CD4-positive, alpha-beta T cell treated with Interleukin-15 for 4 hours (primary cell): ENCODE measurements around the gene DKK3.

Experiments
- DNase-seq: peaks from one replicate; pipeline ENCODE4 v3.0.0-alpha.2; 2020; ENCODE audit warnings: low spot score

DKK3 gene

DNA sequence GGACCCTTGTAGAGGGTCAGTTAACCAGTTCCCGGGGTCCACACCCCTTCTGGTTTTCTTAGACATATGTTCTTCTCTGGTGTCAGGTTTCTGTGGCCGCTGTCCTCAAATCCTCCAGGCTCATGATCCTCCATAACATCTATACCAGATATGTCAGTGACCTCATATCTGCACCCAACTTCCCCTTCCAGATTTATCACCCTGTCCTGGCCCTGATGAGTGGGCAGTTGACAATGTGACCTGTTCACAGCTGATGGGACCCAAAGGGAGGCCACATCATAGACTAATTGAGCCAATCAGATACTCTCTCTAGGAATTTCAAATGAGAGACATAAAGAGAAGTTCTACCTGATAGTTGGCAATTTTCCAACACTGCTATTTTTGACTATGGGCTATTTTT, 5.1 kb downstream of the DKK3 start:
- DNase-seq, result no peak

DNA sequence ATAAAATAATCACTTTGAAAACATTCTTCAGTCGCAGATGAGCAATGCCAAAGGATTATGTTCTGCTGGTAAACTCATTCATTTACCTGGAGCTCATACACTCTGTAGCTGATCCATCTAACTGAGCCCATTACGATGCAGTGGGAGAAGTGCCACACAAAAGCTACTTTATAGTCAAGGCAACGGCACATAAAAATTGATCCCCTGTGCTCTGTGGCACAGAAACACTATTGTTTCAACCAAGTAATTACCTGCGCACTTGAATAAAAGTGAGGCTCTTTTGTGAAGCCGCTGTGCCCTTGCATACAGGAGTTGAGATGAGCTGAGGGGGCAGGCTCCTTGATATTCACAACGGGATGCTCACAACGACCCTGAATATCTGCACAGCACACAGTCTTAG, 7.2 kb downstream of the DKK3 start:
- DNase-seq, result no peak

DNA sequence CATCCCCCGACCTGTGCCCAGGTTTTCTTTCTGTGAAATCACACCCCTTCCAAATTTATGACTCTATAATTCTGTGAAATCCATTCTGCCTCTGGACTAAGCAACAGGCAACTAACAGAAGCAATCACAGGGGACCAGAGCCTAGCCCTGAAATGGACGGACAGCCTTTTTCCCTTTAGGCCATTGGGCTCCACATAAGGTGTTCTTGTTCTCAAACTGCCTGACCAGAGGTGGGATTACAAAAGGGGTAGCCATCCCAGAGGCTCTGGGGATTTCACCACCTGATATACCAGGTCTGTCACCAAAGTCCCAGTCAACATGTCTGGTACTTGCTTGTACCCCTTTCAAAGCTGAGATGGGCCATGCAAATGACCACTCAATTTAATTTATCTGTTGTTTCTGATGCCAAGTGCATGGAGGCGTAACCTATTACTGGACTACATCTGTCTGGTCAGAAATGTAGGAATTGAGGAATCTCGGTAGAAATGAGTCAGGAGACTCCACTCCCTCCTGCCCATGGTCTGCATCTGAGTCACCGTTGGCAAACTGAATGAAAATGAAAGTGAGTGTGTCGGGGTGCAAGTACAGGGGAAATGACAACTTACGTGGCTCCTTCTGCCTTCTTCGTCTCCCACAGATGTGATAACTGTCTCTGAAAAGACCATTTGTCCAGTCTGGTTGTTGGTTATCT, 10.2 kb downstream of the DKK3 start:
- DNase-seq, result peak; percentile 22

DNA sequence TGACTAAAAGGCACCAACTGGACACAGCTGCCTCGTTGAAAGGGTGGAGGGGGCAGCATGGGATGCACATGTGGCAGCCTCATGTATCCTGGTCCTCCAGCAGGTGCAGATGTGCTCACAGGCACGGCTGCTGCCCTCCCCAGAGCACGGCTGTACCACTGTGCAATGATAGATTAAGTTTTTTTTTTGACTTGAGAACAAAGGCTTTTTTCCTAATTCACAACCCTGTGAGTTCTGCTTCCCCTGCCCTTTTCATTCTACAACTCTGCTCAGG, 11.4 kb downstream of the DKK3 start:
- no peak for DNase-seq

DNA sequence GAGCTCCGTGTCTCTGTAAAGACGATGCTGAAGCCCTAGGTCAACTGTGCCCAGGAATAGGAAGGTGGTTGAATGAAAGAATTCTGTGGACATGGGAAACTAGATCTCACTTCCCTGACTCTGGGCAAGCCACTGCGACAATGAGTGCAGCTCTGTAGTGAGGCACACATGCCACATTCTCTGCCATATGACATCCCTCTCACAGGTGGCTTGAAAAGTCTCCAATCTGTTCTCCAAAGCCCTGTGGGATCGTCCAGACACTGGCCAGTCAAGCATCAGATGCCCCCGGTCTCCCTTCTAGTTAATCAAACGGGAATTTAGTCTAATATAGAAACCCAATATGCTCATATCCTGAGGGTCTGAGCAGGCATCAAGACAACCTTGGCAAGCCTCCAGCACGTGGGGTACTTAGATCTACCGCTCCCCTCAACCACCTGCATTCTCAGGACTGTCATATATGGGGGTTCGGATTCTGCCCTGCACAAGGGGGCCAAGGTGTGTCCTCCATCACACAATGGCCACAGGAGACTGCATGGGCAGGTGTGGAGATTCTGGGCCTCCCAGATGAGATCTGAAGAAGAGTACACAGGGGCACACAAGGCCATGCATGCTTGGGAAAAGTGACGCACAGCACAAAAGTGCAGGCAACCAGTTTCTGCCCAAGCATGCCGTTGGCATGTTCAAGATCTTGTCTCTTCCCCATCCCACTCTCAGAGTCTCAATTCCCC, 11.9 kb downstream of the DKK3 start:
- DNase-seq, result no peak

DNA sequence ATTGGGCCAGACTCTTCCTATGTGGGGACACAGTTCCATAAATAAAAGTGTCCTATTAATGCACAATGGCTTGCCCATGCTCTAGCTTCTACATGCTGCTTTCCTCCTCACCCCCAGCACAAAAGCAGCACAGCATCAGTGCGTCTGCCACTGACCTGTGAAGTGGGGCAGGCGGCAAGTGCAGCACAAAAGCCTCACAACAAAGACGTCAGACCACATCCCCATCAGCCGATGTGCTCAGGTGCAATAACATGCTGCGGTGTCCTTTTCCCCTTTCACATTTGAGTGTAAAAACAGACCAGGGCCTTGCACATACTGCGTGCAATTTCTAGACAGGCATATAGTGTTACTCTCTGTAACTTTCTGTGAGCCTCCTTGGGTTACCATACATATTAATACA, 12.8 kb downstream of the DKK3 start:
- no peak for DNase-seq

DNA sequence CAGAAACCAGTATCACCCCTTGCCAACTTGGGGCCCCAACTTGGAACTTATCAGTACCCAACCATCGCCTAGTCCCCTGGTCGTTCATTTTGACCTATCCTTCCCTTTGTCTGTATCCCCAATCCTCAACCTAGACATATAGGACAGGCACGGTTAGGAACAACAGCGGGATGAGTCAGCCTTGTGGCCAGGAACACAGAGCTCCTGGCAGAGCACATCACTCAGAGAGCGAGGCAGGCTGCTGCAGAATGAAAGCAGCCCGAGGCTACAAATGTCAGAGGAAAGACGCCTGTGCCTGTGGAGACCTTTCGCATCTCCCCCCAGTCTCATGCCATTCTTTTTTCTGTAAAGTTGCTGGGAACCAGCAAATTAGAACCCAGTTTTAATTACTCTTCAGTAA, 14.6 kb downstream of the DKK3 start:
- no peak for DNase-seq

DNA sequence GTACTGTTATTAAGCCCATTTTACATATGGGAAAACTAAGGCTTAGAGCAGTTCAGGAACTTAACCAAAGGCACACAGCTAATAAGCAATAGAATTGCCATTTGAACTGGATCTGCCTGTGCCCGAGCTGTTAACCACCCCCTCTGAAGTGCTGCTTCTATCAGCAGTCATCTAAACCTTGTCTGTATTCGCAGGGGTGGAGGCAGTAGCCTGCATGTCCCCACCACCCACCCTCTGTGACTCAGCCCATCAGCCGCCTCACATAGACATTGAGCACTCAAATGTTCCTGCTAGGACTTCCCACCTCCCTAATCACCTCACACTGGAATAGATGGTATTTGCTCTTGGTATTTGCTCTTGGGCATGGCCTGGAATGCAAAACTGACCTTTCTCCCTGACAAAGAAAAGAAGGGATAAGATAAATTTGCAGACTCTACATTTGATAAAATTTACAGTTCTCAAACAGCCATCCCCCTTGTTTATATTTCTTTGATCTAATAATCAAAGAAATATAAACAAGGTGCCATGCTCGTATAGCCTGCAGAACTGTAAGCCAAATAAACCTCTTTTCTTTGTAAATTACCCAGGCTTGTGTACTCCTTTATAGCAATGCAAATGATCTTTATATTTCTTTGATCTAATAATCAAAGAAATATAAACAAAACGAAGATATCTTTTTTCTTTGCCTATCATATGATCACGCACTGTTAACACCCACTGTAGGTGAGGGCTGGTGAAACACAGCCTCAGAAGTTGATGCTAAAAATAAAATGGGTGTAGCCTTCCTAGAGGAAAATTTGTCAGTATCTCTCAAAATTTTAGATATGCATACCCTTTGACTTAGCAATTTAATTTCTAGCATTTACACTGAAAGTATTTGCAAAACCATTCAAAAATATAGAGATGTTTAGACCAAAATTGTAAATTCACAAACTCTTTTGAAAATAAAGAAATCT, 15.9 kb downstream of the DKK3 start:
- DNase-seq, result no peak

DNA sequence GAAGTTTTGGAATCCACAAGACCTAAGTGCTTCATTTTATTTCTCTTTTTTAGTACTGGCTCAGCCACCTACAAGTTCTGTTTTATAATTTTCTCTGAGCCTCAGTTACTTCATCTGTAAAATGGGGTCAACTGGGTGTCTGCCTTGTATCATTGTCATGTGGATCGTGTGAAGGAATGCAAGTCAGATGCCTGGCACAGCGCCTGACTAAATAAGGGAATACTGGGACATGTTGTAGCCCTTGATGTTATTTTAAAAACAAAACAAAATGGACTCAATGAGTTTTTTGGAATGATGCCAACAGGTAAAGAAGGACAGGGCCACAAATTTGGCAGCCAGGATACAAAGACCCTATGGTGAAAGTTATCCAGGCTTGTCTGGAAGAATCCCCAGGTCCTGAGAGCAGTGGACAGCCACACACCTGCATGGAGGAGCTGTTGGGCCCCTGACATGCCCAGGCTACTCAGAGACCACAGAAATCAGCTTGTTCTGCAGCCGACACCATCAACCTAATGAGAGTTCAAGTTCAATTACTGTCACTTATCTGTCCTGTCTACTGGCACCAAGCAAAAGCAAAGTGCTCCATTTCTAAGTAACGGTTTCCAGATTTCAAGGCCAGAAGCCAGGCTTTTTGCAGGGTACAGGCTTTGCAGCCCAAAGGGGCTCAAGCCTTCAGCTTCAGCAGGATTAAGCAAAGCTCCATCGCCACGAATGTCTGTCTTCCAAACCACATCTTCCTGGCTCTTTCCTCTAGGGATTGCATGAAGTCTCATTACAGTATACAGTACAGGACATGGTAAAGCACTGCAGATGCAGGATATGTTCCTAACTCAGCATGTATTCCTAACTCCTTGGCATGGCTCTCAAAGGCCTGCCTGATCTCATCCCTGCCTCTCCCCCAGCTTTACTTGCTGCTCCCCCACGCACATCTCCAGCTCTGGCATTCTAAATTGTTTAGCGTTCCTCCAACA, 18.4 kb downstream of the DKK3 start:
- DNase-seq, result no peak

DNA sequence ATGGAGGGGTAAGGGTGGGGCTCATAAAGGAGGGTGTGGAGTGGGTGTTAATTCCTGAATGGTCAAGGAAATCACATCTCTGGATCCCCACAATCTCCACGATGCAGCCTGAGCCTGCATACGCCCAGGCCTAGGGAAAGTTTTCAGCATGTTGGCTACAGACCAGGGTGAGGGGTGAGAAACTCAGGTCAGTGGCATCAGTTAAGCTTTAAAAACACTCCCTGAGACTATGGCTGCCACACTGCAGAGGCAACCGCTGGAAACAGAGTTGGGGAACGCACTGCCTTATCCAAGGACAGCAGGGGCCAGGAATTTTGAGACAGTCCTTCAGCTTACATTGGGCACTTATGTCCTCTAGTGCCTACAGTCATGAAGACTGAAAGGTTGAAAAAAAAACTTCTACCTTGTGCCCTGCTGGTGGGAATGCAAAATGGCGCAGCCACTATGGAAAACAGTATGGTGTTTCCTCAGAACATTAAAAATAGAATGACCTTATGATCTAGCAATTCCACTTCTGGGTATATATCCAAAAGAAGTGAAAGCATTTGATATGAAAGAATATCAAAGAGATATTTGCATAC, 19.7 kb downstream of the DKK3 start:
- no peak for DNase-seq

DNA sequence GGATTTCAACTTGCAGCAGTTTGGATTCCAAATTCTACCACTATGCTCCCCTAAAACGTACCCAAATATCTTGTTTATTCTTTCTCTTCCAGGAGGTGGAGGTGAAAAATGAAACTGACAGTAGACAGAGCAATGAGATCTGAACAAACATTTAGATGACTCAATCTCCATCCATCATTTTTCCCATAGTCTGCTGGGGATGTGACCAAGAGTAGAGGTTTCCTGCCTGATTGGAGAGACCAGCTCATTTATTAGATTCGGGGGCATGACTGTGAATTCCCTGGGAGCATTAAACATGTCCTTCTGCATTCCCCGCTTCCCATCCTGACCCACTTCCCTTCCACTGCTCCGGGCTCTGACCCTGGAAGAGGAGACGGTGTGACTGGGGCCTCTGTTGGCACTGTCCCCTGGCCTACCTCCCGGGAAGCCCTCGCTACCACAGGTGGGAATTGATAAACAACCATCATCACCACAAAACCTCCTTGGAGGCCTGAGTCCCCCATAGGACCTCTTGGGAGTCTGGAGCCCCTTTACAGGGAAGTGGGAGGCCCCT, 20.3 kb downstream of the DKK3 start:
- DNase-seq, result no peak

DNA sequence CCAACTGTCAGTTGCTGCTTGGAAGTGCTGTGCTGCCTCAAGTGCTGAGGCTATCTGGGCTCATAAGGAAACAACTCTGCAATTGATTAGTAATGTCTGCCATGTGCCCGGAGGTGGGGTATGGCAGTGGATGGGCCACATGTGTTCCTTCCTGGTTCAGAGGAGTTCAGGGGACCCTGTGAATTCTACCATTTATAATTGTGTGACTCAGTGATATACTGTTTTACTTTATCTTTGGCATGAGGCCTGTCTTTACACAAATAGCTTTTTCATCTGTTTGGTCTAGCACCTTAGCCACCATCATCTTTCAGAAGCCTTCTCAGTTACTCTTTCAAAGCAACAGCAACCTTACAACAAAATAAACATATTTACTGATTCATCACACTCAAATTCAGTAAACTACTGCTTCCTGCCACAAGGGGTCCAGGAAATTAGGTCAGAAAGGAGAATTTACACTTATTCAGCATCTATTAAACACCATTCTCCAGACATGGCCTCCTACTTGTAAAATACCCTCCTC, 20.9 kb downstream of the DKK3 start:
- DNase-seq, result peak; percentile 24

DNA sequence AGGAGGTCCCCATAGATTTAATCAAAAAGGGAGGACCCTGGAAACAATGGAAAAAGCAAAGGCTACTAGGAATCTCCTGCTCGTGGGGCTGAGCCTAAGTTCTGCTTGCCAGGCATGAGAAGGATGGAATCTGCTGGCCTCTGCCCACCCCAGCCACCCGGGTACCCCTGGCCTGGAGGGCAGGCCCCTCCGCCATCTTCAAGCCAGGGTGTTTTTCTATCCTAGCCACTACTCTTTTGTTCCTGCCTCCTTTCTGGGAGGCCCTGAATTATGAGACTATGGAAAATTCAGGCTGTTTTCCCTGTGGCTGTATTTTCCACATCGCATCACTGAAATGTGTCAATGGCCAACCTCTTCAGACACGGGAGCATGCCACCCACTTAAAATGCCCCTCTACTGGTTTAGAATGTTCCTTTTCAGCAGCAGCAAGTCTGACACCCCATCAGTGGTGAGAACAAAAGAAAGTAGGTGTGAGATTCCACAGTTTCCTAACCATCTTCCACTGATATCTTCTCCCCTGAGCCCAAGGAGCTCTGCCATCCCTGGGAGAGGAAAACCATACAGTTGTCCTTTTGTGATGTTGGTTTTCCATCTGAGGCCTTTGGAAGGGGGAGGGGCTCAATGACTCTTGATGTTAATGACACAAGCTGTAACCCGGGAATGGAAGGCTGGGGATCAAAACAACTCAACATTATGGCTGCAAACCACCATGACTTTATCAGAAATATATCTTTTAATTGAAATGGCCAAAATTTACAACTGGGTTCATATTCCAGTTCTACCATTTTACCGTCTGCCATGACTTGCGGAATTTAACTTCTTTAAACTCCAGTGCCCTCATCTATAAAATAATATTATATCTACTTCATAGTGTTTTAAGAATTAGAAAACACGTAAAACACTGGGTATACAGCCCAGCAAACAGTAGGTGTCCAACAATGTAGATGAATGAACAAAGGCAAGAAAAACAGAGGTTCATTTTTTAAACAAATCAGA, 22.2 kb downstream of the DKK3 start:
- no peak for DNase-seq

DNA sequence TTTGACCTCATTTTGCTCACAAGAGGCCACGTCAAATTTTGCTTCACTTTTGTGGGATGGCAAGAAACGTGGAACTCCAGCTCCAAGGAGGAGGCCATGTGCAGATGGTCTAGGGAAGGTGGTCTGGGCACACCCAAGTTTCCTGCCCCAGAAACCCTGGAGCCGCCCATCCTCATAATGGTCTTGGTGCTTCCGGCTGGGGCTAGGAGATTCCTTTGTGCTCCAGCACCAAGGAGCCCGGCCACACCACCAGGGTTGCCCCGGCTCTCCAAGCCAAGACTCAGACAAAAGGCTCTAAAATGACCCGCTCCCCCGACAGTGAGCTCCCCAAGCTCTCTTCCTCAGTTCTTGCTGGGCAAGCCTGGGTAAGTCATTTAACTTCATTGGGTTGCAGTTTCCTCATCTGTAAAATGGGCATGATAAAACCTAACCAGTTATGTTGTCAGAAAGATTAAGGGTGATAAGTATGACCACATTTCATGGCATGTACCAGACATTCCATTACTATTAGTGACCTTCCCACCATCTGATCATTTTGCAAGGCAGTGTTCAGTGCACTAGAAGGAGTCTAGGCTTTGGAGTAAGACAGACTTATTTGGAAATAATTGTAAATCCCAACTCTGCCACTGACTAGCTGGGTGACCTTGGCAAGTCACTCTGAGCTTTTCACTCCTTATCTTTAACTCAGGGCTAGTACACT, 23.3 kb downstream of the DKK3 start:
- DNase-seq, result no peak

DNA sequence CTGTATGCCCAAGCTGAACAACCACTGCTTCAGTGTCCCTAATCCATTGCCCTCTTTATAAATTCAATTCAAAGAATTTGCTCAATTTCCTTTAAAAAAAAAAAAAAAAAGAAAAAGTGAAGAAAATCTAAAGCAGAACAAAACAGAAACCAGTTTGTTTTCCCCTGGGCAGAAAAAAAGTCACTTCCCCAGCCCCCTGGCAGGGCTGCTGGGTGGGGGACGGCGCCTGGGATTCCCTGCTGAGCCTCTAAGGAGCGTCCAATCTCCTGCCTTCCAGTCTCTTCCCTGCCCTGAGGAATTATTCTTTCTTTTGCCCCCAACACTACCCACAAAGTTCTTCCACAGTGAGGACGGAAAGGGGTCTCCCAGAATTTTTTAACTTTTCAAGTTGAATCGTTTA, 23.9 kb downstream of the DKK3 start:
- no peak for DNase-seq

DNA sequence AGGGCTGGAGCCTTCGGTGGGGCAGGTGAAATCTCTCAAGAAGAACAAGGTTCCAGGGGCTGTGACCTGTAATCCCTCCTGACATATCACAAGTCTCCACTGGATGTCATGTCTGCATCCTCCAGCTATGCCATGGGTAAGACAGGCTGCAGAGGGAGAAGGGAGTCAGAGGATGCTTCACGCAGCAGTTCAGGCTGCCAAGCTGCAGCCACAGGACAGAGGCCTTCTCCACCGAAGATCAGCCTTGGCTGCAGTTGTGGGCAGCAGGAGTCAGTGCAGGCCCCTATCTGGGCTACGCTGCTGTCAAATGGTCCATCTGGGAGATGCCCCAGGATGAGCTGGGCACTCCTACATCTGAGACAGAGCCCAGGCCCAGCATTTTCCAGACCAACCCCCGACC, 25.0 kb downstream of the DKK3 start:
- no peak for DNase-seq

DNA sequence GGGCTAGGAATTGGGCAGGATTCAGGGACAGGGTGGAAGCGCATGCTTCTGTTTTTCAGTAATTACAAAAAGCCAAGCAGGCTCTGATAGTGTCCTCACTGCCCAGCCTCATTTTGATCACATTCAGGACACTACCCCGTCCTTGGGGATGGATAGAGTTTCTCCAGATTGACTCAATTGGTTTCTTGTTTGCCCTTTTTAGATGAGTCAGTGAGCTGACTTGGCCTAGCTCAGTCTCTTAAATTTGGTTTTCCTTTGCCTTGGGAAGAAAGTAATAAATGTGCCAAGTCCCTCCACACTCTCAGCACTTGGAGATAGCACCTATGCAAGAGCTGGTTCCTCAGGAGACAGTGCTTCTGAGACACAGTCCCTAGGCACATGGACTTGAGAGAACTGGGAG, 25.5 kb downstream of the DKK3 start:
- no peak for DNase-seq

DNA sequence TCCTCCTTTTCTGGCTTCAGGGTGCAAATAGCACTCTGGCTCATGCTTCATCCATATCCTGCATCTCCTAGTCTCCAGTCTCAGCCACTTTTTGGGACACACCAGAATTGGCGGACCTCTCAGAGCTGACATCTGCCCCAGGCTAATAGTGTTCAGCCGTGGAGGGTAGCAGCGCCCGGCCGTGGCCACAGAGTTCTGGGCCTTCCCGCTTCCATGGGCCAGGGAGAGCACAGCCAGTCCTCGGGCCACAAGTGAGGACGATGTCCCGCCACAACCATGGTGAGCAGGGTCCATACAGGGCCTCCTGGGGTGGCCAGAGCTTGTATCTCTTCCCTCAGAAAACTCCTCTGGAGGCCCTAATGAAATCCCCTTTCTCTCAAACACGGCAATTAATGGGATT, 26.0 kb downstream of the DKK3 start:
- DNase-seq, result no peak

DNA sequence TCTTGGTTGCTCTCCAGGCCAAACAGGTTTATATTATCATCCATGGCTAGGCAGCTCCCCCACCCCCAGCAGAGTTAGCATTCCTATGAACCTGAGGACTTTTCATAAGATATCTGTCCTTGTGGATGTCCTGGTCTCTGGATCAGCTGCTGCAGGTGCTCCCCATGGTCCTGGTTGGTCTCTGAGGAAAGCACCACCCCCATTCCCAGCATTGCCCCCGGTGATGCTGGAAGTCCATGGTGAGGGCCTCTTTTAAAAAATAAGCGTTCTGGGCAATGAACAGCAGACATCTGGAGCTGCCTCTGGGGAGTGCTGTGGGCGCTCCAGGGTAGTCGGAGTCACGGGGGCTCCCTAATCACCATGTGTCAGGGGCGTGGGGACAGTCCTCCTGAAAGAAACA, 26.6 kb downstream of the DKK3 start:
- DNase-seq, result no peak
